Calu3 (cell line): ENCODE data around the gene MEF2A. TPM values are rescaled to one million over a fixed set of nuclear protein-coding genes. Genes with fewer than 3 reads are reported as not detected.

Experiments
- BruUV-seq: library from RNA; stranded (reverse); fragments of 400-500 nt; replicated peaks from 2 replicates; lab custom pipeline; 2021; lab: Mats Ljungman, UMichigan
- CTCF ChIA-PET: fragments of 300-600 bp; sonication (Branson Sonifier 250); formaldehyde crosslinking; loops from one replicate; lab custom pipeline; 2022; ENCODE audit warnings: antibody characterized with exemption; lab: Charles Lee
- DNase-seq: peaks from one replicate; pipeline ENCODE4 v3.0.0; 2022
- H3K27ac Mint-ChIP-seq: one replicate; pipeline ENCODE4 v1.8.0; 2022; ENCODE audit warnings: mixed read lengths; ENCODE audit not compliant: unreplicated experiment
- H3K27me3 Mint-ChIP-seq: one replicate; pipeline ENCODE4 v1.8.0; 2022; ENCODE audit warnings: mixed read lengths; ENCODE audit not compliant: unreplicated experiment
- H3K36me3 Mint-ChIP-seq: one replicate; pipeline ENCODE4 v1.8.0; 2022; ENCODE audit warnings: mild to moderate bottlenecking, moderate library complexity, mixed read lengths; ENCODE audit not compliant: insufficient read depth, unreplicated experiment
- H3K4me1 Mint-ChIP-seq: one replicate; pipeline ENCODE4 v1.8.0; 2022; ENCODE audit warnings: mild to moderate bottlenecking, low read depth, mixed read lengths; ENCODE audit not compliant: unreplicated experiment
- H3K4me3 Mint-ChIP-seq: one replicate; pipeline ENCODE4 v1.8.0; 2022; ENCODE audit warnings: mild to moderate bottlenecking, low read depth, moderate library complexity, mixed read lengths; ENCODE audit not compliant: unreplicated experiment
- H3K9me3 Mint-ChIP-seq: one replicate; pipeline ENCODE4 v1.8.0; 2022; ENCODE audit warnings: low read depth, mixed read lengths; ENCODE audit not compliant: unreplicated experiment
- intact Hi-C: fragments of 100-400 bp; cut with micrococcal nuclease; formaldehyde crosslinking; loops from one replicate; pipeline ENCODE4 v1.10.0; 2022; ENCODE audit not compliant: unreplicated experiment
- total RNA-seq: library from RNA; stranded (reverse); gene quantifications from 2 replicates; pipeline ENCODE4 v1.2.3, GENCODE V29; 2022
- TF ChIP-seq, protein P1 (sequence below): fragments of 200-600 bp; IDR thresholded peaks from one replicate; pipeline ENCODE4 v1.8.0; 2022; ENCODE audit warnings: antibody characterized with exemption; ENCODE audit not compliant: unreplicated experiment

The MEF2A gene
- total RNA-seq, 1 experiment from 2014 or later, result 33.6 TPM

GRCh38 chr15:99671926-99672635, 106.3 kb downstream of the MEF2A start:
- TF ChIP-seq, protein P1, sequence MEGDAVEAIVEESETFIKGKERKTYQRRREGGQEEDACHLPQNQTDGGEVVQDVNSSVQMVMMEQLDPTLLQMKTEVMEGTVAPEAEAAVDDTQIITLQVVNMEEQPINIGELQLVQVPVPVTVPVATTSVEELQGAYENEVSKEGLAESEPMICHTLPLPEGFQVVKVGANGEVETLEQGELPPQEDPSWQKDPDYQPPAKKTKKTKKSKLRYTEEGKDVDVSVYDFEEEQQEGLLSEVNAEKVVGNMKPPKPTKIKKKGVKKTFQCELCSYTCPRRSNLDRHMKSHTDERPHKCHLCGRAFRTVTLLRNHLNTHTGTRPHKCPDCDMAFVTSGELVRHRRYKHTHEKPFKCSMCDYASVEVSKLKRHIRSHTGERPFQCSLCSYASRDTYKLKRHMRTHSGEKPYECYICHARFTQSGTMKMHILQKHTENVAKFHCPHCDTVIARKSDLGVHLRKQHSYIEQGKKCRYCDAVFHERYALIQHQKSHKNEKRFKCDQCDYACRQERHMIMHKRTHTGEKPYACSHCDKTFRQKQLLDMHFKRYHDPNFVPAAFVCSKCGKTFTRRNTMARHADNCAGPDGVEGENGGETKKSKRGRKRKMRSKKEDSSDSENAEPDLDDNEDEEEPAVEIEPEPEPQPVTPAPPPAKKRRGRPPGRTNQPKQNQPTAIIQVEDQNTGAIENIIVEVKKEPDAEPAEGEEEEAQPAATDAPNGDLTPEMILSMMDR, result no peak
- H3K9me3 Mint-ChIP-seq, result no peaks in the 10 kb centered on the region
- H3K27me3 Mint-ChIP-seq, result no peaks in the 10 kb centered on the region
- DNase-seq, result no peak
- H3K36me3 Mint-ChIP-seq, result no peaks in the 10 kb centered on the region
- H3K27ac Mint-ChIP-seq, result no peak overlapping the region
- no peaks in the 10 kb centered on the region for H3K4me1 Mint-ChIP-seq
- no peak overlapping the region for H3K4me3 Mint-ChIP-seq
- BruUV-seq, result no TSS peak
- CTCF ChIA-PET, result no interaction called here
- intact Hi-C loops, result no loop called here

DNA sequence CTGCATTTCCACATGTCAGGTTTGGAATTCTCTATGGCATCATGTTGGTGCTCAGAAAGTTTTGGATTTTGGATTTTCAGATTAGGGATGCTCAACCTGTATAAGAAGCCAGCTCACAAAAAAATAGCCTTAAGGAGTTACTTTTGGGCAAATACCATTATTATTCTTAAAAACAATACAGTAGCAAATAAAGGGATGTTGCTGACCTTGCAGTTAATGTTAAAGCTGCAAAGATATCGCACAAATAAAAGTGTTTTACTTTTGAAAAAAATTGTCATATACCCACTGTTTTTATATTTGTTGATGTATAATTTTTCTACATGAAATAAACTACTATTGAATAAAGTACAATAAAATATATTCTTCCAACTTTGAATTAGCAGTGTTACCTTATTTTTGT, 107.3 kb downstream of the MEF2A start:
- no peak for DNase-seq
- TF ChIP-seq, protein P1, result no peak
- H3K4me3 Mint-ChIP-seq, result no peak overlapping the region
- intact Hi-C loops, result no loop called here
- H3K4me1 Mint-ChIP-seq, result no peaks in the 10 kb centered on the region
- no peak overlapping the region for H3K27ac Mint-ChIP-seq
- no peaks in the 10 kb centered on the region for H3K27me3 Mint-ChIP-seq
- no peaks in the 10 kb centered on the region for H3K9me3 Mint-ChIP-seq
- no peaks in the 10 kb centered on the region for H3K36me3 Mint-ChIP-seq
- CTCF ChIA-PET, result no interaction called here
- no TSS peak for BruUV-seq

DNA sequence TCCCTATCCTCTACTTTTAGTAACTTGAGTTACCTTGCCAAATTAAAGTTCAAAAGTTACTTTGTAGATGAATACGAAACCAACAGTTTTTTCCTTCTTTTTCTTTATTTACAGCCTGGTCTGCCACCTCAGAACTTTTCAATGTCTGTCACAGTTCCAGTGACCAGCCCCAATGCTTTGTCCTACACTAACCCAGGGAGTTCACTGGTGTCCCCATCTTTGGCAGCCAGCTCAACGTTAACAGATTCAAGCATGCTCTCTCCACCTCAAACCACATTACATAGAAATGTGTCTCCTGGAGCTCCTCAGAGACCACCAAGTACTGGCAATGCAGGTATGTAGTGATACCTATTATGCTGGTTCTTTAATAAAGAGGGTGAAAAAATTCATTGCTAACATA, 108.5 kb downstream of the MEF2A start:
- Mint-ChIP-seq H3K27me3 (no peaks in the 10 kb centered on the region), H3K4me3 (no peak overlapping the region), H3K27ac (no peak overlapping the region), H3K36me3 (no peaks in the 10 kb centered on the region), H3K4me1 (no peaks in the 10 kb centered on the region), H3K9me3 (no peaks in the 10 kb centered on the region)
- intact Hi-C loops, result no loop called here
- no peak for DNase-seq
- TF ChIP-seq, protein P1, result no peak
- CTCF ChIA-PET, result no interaction called here
- BruUV-seq, result no TSS peak

DNA sequence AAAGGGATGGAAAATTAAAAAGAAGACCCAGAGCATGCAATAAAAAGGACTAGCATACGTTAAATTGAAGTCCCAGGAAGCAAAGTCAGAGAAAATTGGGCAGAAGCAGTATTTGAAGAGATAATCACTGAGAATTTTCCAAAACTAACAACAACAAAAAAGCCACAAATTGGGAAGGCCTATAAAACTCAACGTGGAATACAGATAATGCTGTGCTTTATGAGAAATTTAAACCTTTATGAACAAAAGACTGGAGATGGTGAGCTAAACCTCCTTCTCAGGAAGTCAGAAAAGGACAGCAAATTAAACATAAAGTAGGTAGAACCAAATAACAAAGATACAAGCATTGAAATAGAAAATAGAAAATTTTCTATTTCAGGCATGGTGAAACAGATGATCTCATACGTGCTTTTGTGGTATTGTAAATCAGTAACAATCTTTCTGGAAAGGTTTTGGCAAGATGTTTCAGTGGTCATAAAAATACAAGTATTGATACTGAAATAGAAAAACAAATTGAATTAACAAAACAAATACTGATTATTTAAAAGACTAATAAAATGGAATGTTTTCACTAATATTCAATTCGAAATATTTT, 111.9 kb downstream of the MEF2A start:
- DNase-seq, result no peak
- CTCF ChIA-PET, result no interaction called here
- H3K27ac Mint-ChIP-seq, result no peak overlapping the region
- H3K4me1 Mint-ChIP-seq, result no peaks in the 10 kb centered on the region
- no TSS peak for BruUV-seq
- intact Hi-C loops, result no loop called here
- TF ChIP-seq, protein P1, result no peak
- no peaks in the 10 kb centered on the region for H3K9me3 Mint-ChIP-seq
- H3K4me3 Mint-ChIP-seq, result no peak overlapping the region
- H3K27me3 Mint-ChIP-seq, result no peaks in the 10 kb centered on the region
- no peaks in the 10 kb centered on the region for H3K36me3 Mint-ChIP-seq
